K562 (cell line): ENCODE measurements around the gene ATP5F1D. TPM values are rescaled to one million over a fixed set of nuclear protein-coding genes. Genes with fewer than 3 reads are reported as not detected.
A peak's percentile ranks its signal among the peaks of the same experiment; 100 is the strongest.

Experiments
- ATAC-seq: fragments of 200-7000 bp; cut with Tn5 transposase; 3 replicates; pipeline ENCODE4 v1.9.1; 2020; ENCODE audit warnings: moderate library complexity
- BruUV-seq: library from RNA; stranded (reverse); fragments of 400-500 nt; replicated peaks from 2 replicates; lab custom pipeline; 2021; lab: Mats Ljungman, UMichigan
- CTCF ChIA-PET: fragments of 300-600 bp; formaldehyde crosslinking; extraction: SDS; loops from one replicate; lab custom pipeline; 2021; ENCODE audit warnings: low intra/inter-chr PET ratio; lab: Yijun Ruan, JAX
- POLR2A ChIA-PET: fragments of 300-600, 350-650 bp; sonication (Branson Sonifier 250); formaldehyde crosslinking; extraction: SDS; loops from one replicate; lab custom pipeline; 2021; ENCODE audit warnings: antibody characterized with exemption, inconsistent platforms; lab: Yijun Ruan, JAX
- DNase-seq, 4 experiments: peaks; one replicate each; pipeline versions ENCODE4 v3.0.0 to v3.0.0-alpha.2; 2011 to 2018; ENCODE audit warnings: low spot score in 3 of 4, mixed read lengths in 3 of 4; ENCODE audit errors: extremely low read depth in 1 of 4
- FAIRE-seq: peaks from 2 replicates; lab custom pipeline; 2011; peaks lifted over from hg19 to GRCh38; lab: Jason Lieb, UNC
- H2AFZ ChIP-seq: 2 replicates; pipeline ENCODE4 v1.6.0; 2011; ENCODE audit warnings: low read depth, low read length, control low read depth, inconsistent platforms
- H3K27ac ChIP-seq: fragments of 200-600 bp; 3 replicates; pipeline ENCODE4 v1.8.0; 2011; ENCODE audit warnings: low read depth, mild to moderate bottlenecking, control low read depth, inconsistent platforms, low read length, moderate library complexity, mixed read lengths; ENCODE audit errors: extremely low read depth
- H3K27me3 ChIP-seq, 2 experiments: fragments of 300-600 bp in 1 of 2; 2 replicates in 1 of 2; 3 replicates in 1 of 2; pipeline versions ENCODE4 v1.6.0 to v1.8.0; 2011; ENCODE audit warnings: inconsistent platforms in 2 of 2, low read length in 2 of 2, mild to moderate bottlenecking in 1 of 2, mixed read lengths in 1 of 2, moderate library complexity in 1 of 2; ENCODE audit not compliant: control insufficient read depth in 2 of 2, insufficient read depth in 2 of 2
- H3K36me3 ChIP-seq: fragments of 300-600 bp; 3 replicates; pipeline ENCODE4 v1.8.0; 2011; ENCODE audit warnings: mild to moderate bottlenecking, low read length, inconsistent platforms; ENCODE audit not compliant: control insufficient read depth, insufficient read depth
- H3K4me1 ChIP-seq, 2 experiments: fragments of 200-600 bp in 1 of 2; replicated peaks in 1 of 2; 2 replicates in 1 of 2; 3 replicates in 1 of 2; pipeline versions ENCODE4 v1.5.1 to v1.8.0; 2011; ENCODE audit warnings: inconsistent platforms in 2 of 2, low read length in 2 of 2, mild to moderate bottlenecking in 1 of 2, mixed read lengths in 1 of 2, moderate library complexity in 1 of 2; ENCODE audit not compliant: control insufficient read depth in 2 of 2, insufficient read depth in 2 of 2
- H3K4me2 ChIP-seq: 2 replicates; pipeline ENCODE4 v1.6.1; 2011; ENCODE audit warnings: low read length, control low read depth, inconsistent platforms, mixed read lengths; ENCODE audit not compliant: insufficient read depth
- H3K4me3 ChIP-seq: fragments of 200-600 bp; sonication (generic), shearing (Covaris generic); 2 replicates; pipeline ENCODE4 v1.5.1; 2016; ENCODE audit warnings: control low read depth, inconsistent platforms
- H3K79me2 ChIP-seq: fragments of 200-600 bp; 3 replicates; pipeline ENCODE4 v1.8.0; 2011; ENCODE audit warnings: low read length, inconsistent platforms; ENCODE audit not compliant: control insufficient read depth, insufficient read depth
- H3K9ac ChIP-seq, 2 experiments: 2 replicates each; pipeline versions ENCODE4 v1.6.0 to v1.6.1; 2011; ENCODE audit warnings: low read depth in 2 of 2, low read length in 2 of 2, control low read depth in 1 of 2, inconsistent platforms in 1 of 2, mild to moderate bottlenecking in 1 of 2, mixed read lengths in 1 of 2; ENCODE audit not compliant: insufficient read depth in 1 of 2
- H3K9me1 ChIP-seq: one replicate; pipeline ENCODE4 v1.6.0; 2011; ENCODE audit warnings: inconsistent platforms, mild to moderate bottlenecking, low read length, moderate library complexity; ENCODE audit not compliant: control insufficient read depth, insufficient read depth
- H3K9me3 ChIP-seq: replicated peaks from 2 replicates; pipeline ENCODE4 v1.5.1; 2011; ENCODE audit warnings: low read depth, low read length, inconsistent platforms; ENCODE audit not compliant: control insufficient read depth, insufficient read depth
- H4K20me1 ChIP-seq: replicated peaks from 2 replicates; pipeline ENCODE4 v1.6.1; 2011; ENCODE audit warnings: low read length, inconsistent platforms, mixed read lengths; ENCODE audit not compliant: control insufficient read depth, insufficient read depth
- CBX8 ChIP-seq: fragments of 200-600 bp; sonication (generic); IDR thresholded peaks from 2 replicates; pipeline ENCODE4 v1.6.1; 2012; ENCODE audit warnings: borderline replicate concordance, mixed run types, low read depth, mild to moderate bottlenecking, moderate library complexity, mixed read lengths, low read length, control low read depth, inconsistent platforms; ENCODE audit not compliant: poor library complexity, severe bottlenecking; ENCODE audit errors: extremely low read depth
- DDX20 ChIP-seq: fragments of 450-650 bp; IDR thresholded peaks from 2 replicates; pipeline ENCODE4 v1.6.1; 2016; ENCODE audit warnings: missing genetic modification characterization, low read depth, mild to moderate bottlenecking, missing compliant biosample characterization, moderate library complexity
- GATAD2A ChIP-seq: fragments of 450-650 bp; IDR thresholded peaks from 2 replicates; pipeline ENCODE4 v1.6.1; 2017
- MAZ ChIP-seq, 2 experiments: fragments of 450-650 bp in 1 of 2; sonication (generic) in 1 of 2; formaldehyde crosslinking; IDR thresholded peaks in 1 of 2; conservative IDR thresholded peaks in 1 of 2; 2 replicates each; pipeline versions ENCODE4 v1.4.0 to v1.5.0; 2020; ENCODE audit warnings: mild to moderate bottlenecking in 1 of 2, missing genetic modification reagents in 1 of 2
- NEUROD1 ChIP-seq: fragments of 150-350 bp; IDR thresholded peaks from 2 replicates; pipeline ENCODE4 v1.6.1; 2014; ENCODE audit warnings: borderline replicate concordance, low read length, low read depth; ENCODE audit not compliant: partially characterized antibody
- NR4A1 ChIP-seq, 2 experiments: fragments of 250-450 bp in 1 of 2; fragments of 450-650 bp in 1 of 2; sonication (Bioruptor Pico) in 1 of 2; IDR thresholded peaks; 2 replicates each; pipeline versions ENCODE4 v1.4.0 to v1.6.1; 2016 to 2020; ENCODE audit warnings: mild to moderate bottlenecking in 2 of 2, missing compliant biosample characterization in 1 of 2, missing genetic modification characterization in 1 of 2, moderate library complexity in 1 of 2
- U2AF1 ChIP-seq: fragments of 200-400 bp; formaldehyde crosslinking; optimal IDR thresholded peaks from 2 replicates; pipeline ENCODE3; 2017; ENCODE audit warnings: mild to moderate bottlenecking, low read depth, low read length, moderate library complexity
- ZNF133 ChIP-seq: fragments of 250-450 bp; sonication (Bioruptor Pico); IDR thresholded peaks from 2 replicates; pipeline ENCODE4 v1.4.0; 2020; ENCODE audit warnings: mild to moderate bottlenecking
- ZNF165 ChIP-seq: fragments of 250-450 bp; sonication (Bioruptor Pico); IDR thresholded peaks from 2 replicates; pipeline ENCODE4 v1.4.0; 2020; ENCODE audit warnings: borderline replicate concordance
- ZNF23 ChIP-seq: fragments of 250-450 bp; sonication (Bioruptor Pico); IDR thresholded peaks from 2 replicates; pipeline ENCODE4 v1.4.0; 2020; ENCODE audit warnings: mild to moderate bottlenecking
- ZNF3 ChIP-seq: fragments of 250-450 bp; sonication (Bioruptor Pico); IDR thresholded peaks from 2 replicates; pipeline ENCODE4 v1.5.0; 2021; ENCODE audit warnings: mild to moderate bottlenecking, moderate library complexity
- ZNF431 ChIP-seq: sonication (generic); formaldehyde crosslinking; IDR thresholded peaks from 2 replicates; pipeline ENCODE4 v1.8.0; 2022; ENCODE audit warnings: mild to moderate bottlenecking, missing genetic modification reagents
- ZNF436 ChIP-seq: fragments of 250-450, 450-650 bp; sonication (Bioruptor Pico); formaldehyde crosslinking; IDR thresholded peaks from 2 replicates; pipeline ENCODE4 v1.7.0; 2020; ENCODE audit warnings: mild to moderate bottlenecking
- WGBS: fragments of 100-300 bp; shearing (Covaris generic); methylation state at CpG from one replicate; pipeline ENCODE4 v1.1.6; 2016; ENCODE audit warnings: low coverage, mixed read lengths; ENCODE audit not compliant: insufficient coverage; ENCODE audit errors: missing lambda C conversion rate; 5-methylcytosine and 5-hydroxymethylcytosine counted together
- in situ Hi-C: fragments of 300-500 bp; cut with MboI; formaldehyde crosslinking; loops from 4 replicates; pipeline ENCODE4 v1.15.0; 2018; ENCODE audit warnings: inconsistent platforms, mixed read lengths
- intact Hi-C: fragments of 100-400 bp; cut with micrococcal nuclease; formaldehyde crosslinking; loops from 2 replicates; pipeline ENCODE4 v1.14.2; 2022
- polyA plus RNA-seq, 8 experiments: library from polyadenylated mRNA; depleted of rRNA in 4 of 8; stranded (reverse) in 5 of 8; unstranded in 3 of 8; fragments of >200 nt; fragmentation: Nextera tagmentation in 2 of 8; fragmentation: Illumina TruSeq in 1 of 8; extraction: Ambion mirVana in 2 of 8; extraction: Trizol in 1 of 8; gene quantifications; 2 replicates each; pipeline versions ENCODE4 v1.2.1 to v1.2.3, GENCODE V29; 2011 to 2014; ENCODE audit warnings: inconsistent platforms in 1 of 8, missing spikeins in 1 of 8
- total RNA-seq, 7 experiments: library from RNA; depleted of rRNA in 6 of 7; stranded (reverse); fragments of >200 nt in 6 of 7; fragmentation: Illumina TruSeq in 2 of 7; extraction: Trizol in 2 of 7; gene quantifications; 2 replicates each; pipeline versions ENCODE4 v1.2.1 to v1.2.3, GENCODE V29; 2011 to 2021; ENCODE audit warnings: low replicate concordance in 1 of 7
- TF ChIP-seq, protein P1 (sequence below): IDR thresholded peaks from 2 replicates; pipeline ENCODE4 v1.6.1; 2011; ENCODE audit warnings: borderline replicate concordance, low read depth, mild to moderate bottlenecking, moderate library complexity, low read length; ENCODE audit not compliant: insufficient read depth, poor library complexity, severe bottlenecking

ATP5F1D gene
- total and polyA plus RNA-seq, 9 of the 15 experiments (the other 6 are each of a cell fraction or from before 2014, with no cell fraction given), result 3.9 to 409 (median 36.8) TPM

DNA sequence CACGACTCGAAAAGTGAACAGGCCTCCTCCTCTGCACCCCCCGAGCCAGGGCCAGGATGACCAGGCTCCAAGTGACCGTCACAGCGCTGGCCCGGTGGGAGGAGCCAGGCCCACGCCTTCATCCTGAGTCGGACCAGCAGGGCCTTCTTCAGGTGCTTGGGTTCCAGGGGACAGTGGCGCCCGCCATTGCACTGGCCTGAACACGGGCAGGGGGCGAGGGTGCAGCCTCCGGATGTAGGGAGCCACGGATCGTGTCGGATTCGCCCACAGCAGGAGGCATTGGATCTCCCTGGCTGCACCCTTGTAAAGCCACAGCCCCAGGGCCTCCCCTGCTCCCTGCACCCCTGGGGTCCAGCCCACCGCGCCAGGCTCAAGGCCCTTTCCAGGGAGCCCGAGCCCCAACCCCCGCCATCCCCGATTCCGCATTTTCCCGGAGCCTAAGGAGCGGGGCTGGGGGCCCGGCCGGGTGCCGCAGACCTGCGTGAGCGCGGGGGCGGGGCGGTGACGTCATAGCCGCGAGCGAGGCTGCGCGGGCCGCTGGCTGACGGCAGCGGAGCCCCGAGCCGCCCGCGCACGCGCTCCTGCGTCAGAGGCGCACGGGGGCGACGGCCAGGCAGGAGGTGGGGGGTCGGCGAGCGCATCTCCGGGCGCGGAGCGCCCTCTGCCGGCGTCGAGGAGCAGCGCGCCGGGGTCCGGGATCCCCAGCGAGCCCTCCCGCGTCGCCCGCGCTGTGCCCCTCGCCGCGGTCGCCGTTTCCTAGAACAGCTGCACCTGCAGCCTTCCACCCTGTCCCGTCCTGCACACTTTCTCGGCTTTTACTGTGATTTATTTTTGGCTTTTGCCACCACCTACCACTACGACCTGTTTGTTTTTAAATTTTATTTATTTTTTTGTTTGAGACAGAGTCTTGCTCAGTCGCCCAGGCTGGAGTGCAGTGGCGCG is 1.5 kb upstream of the ATP5F1D start:
- peak overlapping the region; percentile 96 for H2AFZ ChIP-seq
- peak; percentile 68 for ATAC-seq
- peak; percentile 91 to 98 (median 94) for DNase-seq
- peak overlapping the region; percentile 92 for H3K27ac ChIP-seq
- H3K4me2 ChIP-seq, result peak overlapping the region; percentile 94
- peaks cover 4% of the 10 kb centered on the region for H3K9me1 ChIP-seq
- FAIRE-seq, result peak; percentile 73
- WGBS, result 3% methylated on average over 73 of the region's 84 CpGs
- peaks cover 35% of the 10 kb centered on the region; the same call in 2 of the 3 replicates for H3K36me3 ChIP-seq
- H3K27me3 ChIP-seq, result no peaks in the 10 kb centered on the region
- POLR2A ChIA-PET, result interaction anchor here (0.6 to 5.6 kb wide), 7 partner anchors 29 to 1285 kb away, joined by 3 to 90 read pairs (median 4); partner anchors contain the start of genes CIRBP and POLR2E
- H3K4me1 ChIP-seq, result peaks cover 37 to 98% of the 10 kb centered on the region in 2 experiments
- H3K9me3 ChIP-seq, result no peaks in the 10 kb centered on the region
- peak overlapping the region; percentile 54 for H3K4me3 ChIP-seq
- in situ Hi-C loops (loop anchor here (5.0 to 25.0 kb wide), 2 partner anchors 318 to 478 kb away; partner anchors contain the start of gene MISP), intact Hi-C loops (loop anchor here (1.0 to 5.0 kb wide), 3 partner anchors 127 to 378 kb away; no protein-coding TSS in a partner anchor)
- no TSS peak for BruUV-seq
- CTCF ChIA-PET, result interaction anchor here (1.0 to 4.8 kb wide), 4 partner anchors 18 to 319 kb away, joined by 3 to 29 read pairs (median 12); no protein-coding TSS in a partner anchor
- H4K20me1 ChIP-seq, result 0 out of 2 replicates have a peak, but pooled peaks cover 5% of the 10 kb centered on the region
- peaks cover 43% of the 10 kb centered on the region for H3K79me2 ChIP-seq
- peak overlapping the region; percentile 86 to 99 for H3K9ac ChIP-seq
- TF ChIP-seq DDX20 (no peak), NEUROD1 (no peak), GATAD2A (peak; percentile 45; the same call in 1 of the 2 replicates), CBX8 (no peak), ZNF3 (CRISPR knock-in tag) (no peak), ZNF165 (CRISPR knock-in tag) (peak; percentile 74; the same call in 1 of the 2 replicates), ZNF431 (CRISPR knock-in tag) (no peak), ZNF133 (CRISPR knock-in tag) (peak; percentile 65; the same call in 1 of the 2 replicates), NR4A1 (CRISPR knock-in tag; IDR thresholded peaks at IDR 0.05) (0 out of 2 replicates have a peak, but pooled peaks have one; percentile 71), NR4A1 (tag; IDR thresholded peaks at IDR 0.05) (0 out of 2 replicates have a peak, but pooled peaks have one; percentile 32), U2AF1 (no peak), MAZ (CRISPR knock-in tag; conservative IDR thresholded peaks at IDR 0.05 in 1 of 2, IDR thresholded peaks at IDR 0.05 in 1 of 2) (peak; percentile 71 to 99), ZNF436 (CRISPR knock-in tag) (no peak), ZNF23 (CRISPR knock-in tag) (no peak)
- TF ChIP-seq, protein P1, sequence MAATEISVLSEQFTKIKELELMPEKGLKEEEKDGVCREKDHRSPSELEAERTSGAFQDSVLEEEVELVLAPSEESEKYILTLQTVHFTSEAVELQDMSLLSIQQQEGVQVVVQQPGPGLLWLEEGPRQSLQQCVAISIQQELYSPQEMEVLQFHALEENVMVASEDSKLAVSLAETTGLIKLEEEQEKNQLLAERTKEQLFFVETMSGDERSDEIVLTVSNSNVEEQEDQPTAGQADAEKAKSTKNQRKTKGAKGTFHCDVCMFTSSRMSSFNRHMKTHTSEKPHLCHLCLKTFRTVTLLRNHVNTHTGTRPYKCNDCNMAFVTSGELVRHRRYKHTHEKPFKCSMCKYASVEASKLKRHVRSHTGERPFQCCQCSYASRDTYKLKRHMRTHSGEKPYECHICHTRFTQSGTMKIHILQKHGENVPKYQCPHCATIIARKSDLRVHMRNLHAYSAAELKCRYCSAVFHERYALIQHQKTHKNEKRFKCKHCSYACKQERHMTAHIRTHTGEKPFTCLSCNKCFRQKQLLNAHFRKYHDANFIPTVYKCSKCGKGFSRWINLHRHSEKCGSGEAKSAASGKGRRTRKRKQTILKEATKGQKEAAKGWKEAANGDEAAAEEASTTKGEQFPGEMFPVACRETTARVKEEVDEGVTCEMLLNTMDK, result peak; percentile 67
